Measurements from ENCODE around the gene JMJD8. TPM values are rescaled to one million over a fixed set of nuclear protein-coding genes. Genes with fewer than 3 reads are reported as not detected.

Gene JMJD8
- total and polyA plus RNA-seq, 5 donors, result 49.7 to 55.7 (median 53.7) TPM

- DNase-seq, result peak in 1 of 3 donors; percentile 70
- WGBS, result under 1% methylated on average over 61 of the region's 61 CpGs
- intact Hi-C loops (cut with DNase I), result no loop called here
- Histone ChIP-seq H3K4me1 (ENCODE audit: control insufficient read depth, insufficient read depth, low read length) (no peaks in the 10 kb centered on the region), H3K27me3 (ENCODE audit: control insufficient read depth, insufficient read depth) (no peaks in the 10 kb centered on the region), H3K4me3 (ENCODE audit: low read length) (peak overlapping the region; percentile 54), H3K9me3 (ENCODE audit: control insufficient read depth, low read length) (no peaks in the 10 kb centered on the region), H3K27ac (ENCODE audit: low read length) (no peak overlapping the region)
- peak; percentile 0 to 1 for ATAC-seq
Measured at GRCh38 chr16:727291-727977, 43.3 kb upstream of the JMJD8 start.

GRCh38 chr16:726438-727290 lies 42.5 kb upstream of the JMJD8 start, which contains the start of the genes CCDC78 and HAGHL:
Gene CCDC78, minus strand, starts transcription at chr16:726443. Its CDS starts 76 bp downstream, at chr16:726367.
Gene HAGHL, plus strand, starts transcription at chr16:727106. Its CDS starts 404 bp downstream, at chr16:727510.
- peaks cover 3% of the 10 kb centered on the region for H3K4me1 ChIP-seq (ENCODE audit: control insufficient read depth, insufficient read depth, low read length)
- 2% methylated on average over 88 of the region's 88 CpGs for WGBS
- DNase-seq (peak; percentile 67 to 88 (median 85)), ATAC-seq (peak; percentile 9 to 23)
- intact Hi-C loops (cut with DNase I), result no loop called here
- no peaks in the 10 kb centered on the region for H3K9me3 ChIP-seq (ENCODE audit: control insufficient read depth, low read length)
- peak within 1 kb of the TSS; percentile 54 for H3K4me3 ChIP-seq (ENCODE audit: low read length)
- no peaks in the 10 kb centered on the region for H3K27me3 ChIP-seq (ENCODE audit: control insufficient read depth, insufficient read depth)
- no peak within 1 kb of the TSS for H3K27ac ChIP-seq (ENCODE audit: low read length)

GRCh38 chr16:726188-726437 lies 42.0 kb upstream of the JMJD8 start:
- WGBS, result 16% methylated on average over 9 of the region's 9 CpGs
- Histone ChIP-seq H3K27me3 (ENCODE audit: control insufficient read depth, insufficient read depth) (no peaks in the 10 kb centered on the region), H3K4me3 (ENCODE audit: low read length) (no peak overlapping the region), H3K27ac (ENCODE audit: low read length) (no peak overlapping the region), H3K4me1 (ENCODE audit: control insufficient read depth, insufficient read depth, low read length) (peaks cover 3% of the 10 kb centered on the region), H3K9me3 (ENCODE audit: control insufficient read depth, low read length) (no peaks in the 10 kb centered on the region)
- intact Hi-C loops (cut with DNase I), result no loop called here
- no peak for DNase-seq
- no peak for ATAC-seq

GRCh38 chr16:725463-726187 lies 41.5 kb upstream of the JMJD8 start:
- Histone ChIP-seq H3K27ac (ENCODE audit: low read length) (no peak overlapping the region), H3K4me3 (ENCODE audit: low read length) (no peak overlapping the region), H3K27me3 (ENCODE audit: control insufficient read depth, insufficient read depth) (no peaks in the 10 kb centered on the region), H3K9me3 (ENCODE audit: control insufficient read depth, low read length) (no peaks in the 10 kb centered on the region), H3K4me1 (ENCODE audit: control insufficient read depth, insufficient read depth, low read length) (peaks cover 3% of the 10 kb centered on the region)
- DNase-seq (peak in 1 of 3 donors; percentile 50), ATAC-seq (no peak)
- intact Hi-C loops (cut with DNase I), result no loop called here
- 76% methylated on average over 23 of the region's 23 CpGs for WGBS

GRCh38 chr16:725041-725376 lies 40.9 kb upstream of the JMJD8 start:
- Histone ChIP-seq H3K4me3 (ENCODE audit: low read length) (no peak overlapping the region), H3K27ac (ENCODE audit: low read length) (no peak overlapping the region), H3K27me3 (ENCODE audit: control insufficient read depth, insufficient read depth) (no peaks in the 10 kb centered on the region), H3K4me1 (ENCODE audit: control insufficient read depth, insufficient read depth, low read length) (peaks cover 3% of the 10 kb centered on the region), H3K9me3 (ENCODE audit: control insufficient read depth, low read length) (no peaks in the 10 kb centered on the region)
- intact Hi-C loops (cut with DNase I), result no loop called here
- ATAC-seq (no peak), DNase-seq (peak in 1 of 3 donors; percentile 45)
- 75% methylated on average over 7 of the region's 7 CpGs for WGBS

GRCh38 chr16:724188-725040 lies 40.3 kb upstream of the JMJD8 start:
- DNase-seq (peak in 1 of 3 donors; percentile 56), ATAC-seq (no peak)
- WGBS, result 61% methylated on average over 29 of the region's 29 CpGs
- H3K4me1 ChIP-seq (ENCODE audit: control insufficient read depth, insufficient read depth, low read length), result peaks cover 5% of the 10 kb centered on the region
- H3K27ac ChIP-seq (ENCODE audit: low read length), result no peak overlapping the region
- no peak overlapping the region for H3K4me3 ChIP-seq (ENCODE audit: low read length)
- intact Hi-C loops (cut with DNase I), result no loop called here
- no peaks in the 10 kb centered on the region for H3K27me3 ChIP-seq (ENCODE audit: control insufficient read depth, insufficient read depth)
- no peaks in the 10 kb centered on the region for H3K9me3 ChIP-seq (ENCODE audit: control insufficient read depth, low read length)

GRCh38 chr16:723695-724094 lies 39.6 kb upstream of the JMJD8 start:
- Histone ChIP-seq H3K4me3 (ENCODE audit: low read length) (no peak overlapping the region), H3K27ac (ENCODE audit: low read length) (no peak overlapping the region), H3K27me3 (ENCODE audit: control insufficient read depth, insufficient read depth) (no peaks in the 10 kb centered on the region), H3K4me1 (ENCODE audit: control insufficient read depth, insufficient read depth, low read length) (peaks cover 5% of the 10 kb centered on the region), H3K9me3 (ENCODE audit: control insufficient read depth, low read length) (no peaks in the 10 kb centered on the region)
- no peak for ATAC-seq
- WGBS, result 86% methylated on average over 9 of the region's 9 CpGs
- intact Hi-C loops (cut with DNase I), result no loop called here
- DNase-seq, result peak in 1 of 3 donors; percentile 45

- DNase-seq, result peak in 1 of 3 donors; percentile 55
- no peak overlapping the region for H3K4me3 ChIP-seq (ENCODE audit: low read length)
- H3K4me1 ChIP-seq (ENCODE audit: control insufficient read depth, insufficient read depth, low read length), result peaks cover 5% of the 10 kb centered on the region
- 86% methylated on average over 24 of the region's 24 CpGs for WGBS
- H3K27ac ChIP-seq (ENCODE audit: low read length), result no peak overlapping the region
- no peaks in the 10 kb centered on the region for H3K27me3 ChIP-seq (ENCODE audit: control insufficient read depth, insufficient read depth)
- intact Hi-C loops (cut with DNase I), result no loop called here
- no peak for ATAC-seq
- H3K9me3 ChIP-seq (ENCODE audit: control insufficient read depth, low read length), result no peaks in the 10 kb centered on the region
Measured at GRCh38 chr16:722835-723633, 38.9 kb upstream of the JMJD8 start.

- peaks cover 5% of the 10 kb centered on the region for H3K4me1 ChIP-seq (ENCODE audit: control insufficient read depth, insufficient read depth, low read length)
- no peak overlapping the region for H3K27ac ChIP-seq (ENCODE audit: low read length)
- intact Hi-C loops (cut with DNase I), result no loop called here
- ATAC-seq, result no peak
- H3K4me3 ChIP-seq (ENCODE audit: low read length), result peak overlapping the region; percentile 57
- no peaks in the 10 kb centered on the region for H3K27me3 ChIP-seq (ENCODE audit: control insufficient read depth, insufficient read depth)
- DNase-seq, result peak in 1 of 3 donors; percentile 65
- H3K9me3 ChIP-seq (ENCODE audit: control insufficient read depth, low read length), result no peaks in the 10 kb centered on the region
- WGBS, result 85% methylated on average over 51 of the region's 51 CpGs
Measured at GRCh38 chr16:721765-722540, 37.8 kb upstream of the JMJD8 start.
